ENCODE results near the gene CALML6. TPM values are rescaled to one million over a fixed set of nuclear protein-coding genes. Genes with fewer than 3 reads are reported as not detected.

CALML6 gene
- total and polyA plus RNA-seq, 2 of the 8 experiments (the other 6 are each of a cell fraction or from before 2014, with no cell fraction given) = 0.54 to 1.3 TPM

DNA sequence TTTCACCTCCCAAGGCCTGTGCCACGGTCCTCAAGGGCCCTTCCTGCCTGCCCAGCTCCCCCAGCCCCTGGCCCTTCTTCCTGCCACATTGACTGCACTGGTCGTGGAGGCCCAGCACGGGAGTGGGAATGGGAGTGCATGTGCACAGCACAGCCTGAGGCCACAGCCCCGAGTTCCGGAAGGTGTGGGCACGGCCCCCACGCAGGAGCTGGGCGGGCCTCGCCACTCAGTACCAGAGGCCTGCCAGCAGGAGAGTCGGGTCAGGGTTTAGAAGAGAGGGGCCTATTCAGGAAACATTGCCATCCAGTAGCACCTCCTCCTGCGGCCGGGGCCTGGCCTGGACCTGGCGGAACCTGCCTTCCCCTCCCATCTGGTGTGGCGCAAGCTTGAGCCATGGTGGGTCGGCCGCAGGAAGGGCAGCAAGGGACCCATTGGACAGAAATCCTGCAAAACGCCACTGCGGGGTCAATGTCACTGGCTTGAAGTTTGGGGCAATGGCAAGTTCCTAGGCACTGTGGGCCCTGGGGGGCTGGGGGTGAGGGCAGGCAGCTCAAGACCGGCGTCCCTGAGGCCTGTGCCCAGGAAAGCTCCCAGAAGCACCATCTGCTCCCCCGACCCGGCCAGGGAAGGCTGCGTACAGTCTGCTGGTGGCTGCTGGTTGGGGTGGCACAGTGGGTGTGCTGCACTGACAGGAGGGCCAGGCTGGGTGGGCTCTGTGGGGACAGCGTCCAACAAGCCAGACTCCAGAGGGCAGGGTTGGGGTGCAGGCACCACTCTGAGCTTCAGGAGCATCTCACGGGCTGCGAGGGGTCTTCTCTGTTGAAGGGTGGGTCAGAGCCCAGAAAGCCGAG, 5.8 kb downstream of the CALML6 start:
- Histone ChIP-seq H3K23me2 (ENCODE audit: low read depth, low read length) (peaks cover 4% of the 10 kb centered on the region; the same call in 1 of the 2 replicates), H3K23ac (ENCODE audit: insufficient read length) (no peak overlapping the region), H2BK12ac (ENCODE audit: low read depth, low read length) (peak overlapping the region; percentile 90; the same call in 1 of the 2 replicates), H2BK5ac (ENCODE audit: low read depth, low read length) (peak overlapping the region; percentile 15; the same call in 1 of the 2 replicates), H2AK5ac (ENCODE audit: low read depth, low read length) (peak overlapping the region; percentile 87; the same call in 1 of the 2 replicates), H3K56ac (replicated peaks; ENCODE audit: insufficient read length, low read depth, low read length) (no peak overlapping the region), H4K91ac (replicated peaks; ENCODE audit: insufficient read length, low read length) (peak overlapping the region; percentile 58), H3K4ac (replicated peaks; ENCODE audit: insufficient read length, low read depth, low read length) (peak overlapping the region; percentile 34), H2AFZ (ENCODE audit: low read length) (no peak overlapping the region), H2BK15ac (ENCODE audit: low read length) (peak overlapping the region; percentile 99; the same call in 1 of the 2 replicates), H3K27ac (ENCODE audit: low read depth, low read length) (no peak overlapping the region), H2BK20ac (ENCODE audit: low read length) (0 out of 2 replicates have a peak overlapping the region, but pooled peaks have one; percentile 48), H3K4me2 (ENCODE audit: insufficient read depth in 1 of 2, low read depth in 2 of 2, low read length in 2 of 2) (no peak overlapping the region), H3K9me3 (ENCODE audit: insufficient read depth in 2 of 2, low read depth in 1 of 2, low read length in 1 of 2) (peaks cover 0 to 5% of the 10 kb centered on the region in 2 experiments; a peak in 1 of 4 replicates), H2BK120ac (replicated peaks; ENCODE audit: low read depth, low read length) (no peak overlapping the region), H4K20me1 (replicated peaks in 1 of 2; ENCODE audit: control insufficient read depth in 1 of 2, insufficient read depth in 2 of 2, low read length in 2 of 2) (no peaks in the 10 kb centered on the region), H3K79me1 (ENCODE audit: low read depth, low read length) (no peaks in the 10 kb centered on the region), H4K8ac (ENCODE audit: extremely low read depth, insufficient read depth, low read length) (no peak overlapping the region; the same call in 1 of the 2 replicates), H3K79me2 (ENCODE audit: control insufficient read depth in 1 of 2, insufficient read depth in 2 of 2, low read length in 2 of 2) (no peaks in the 10 kb centered on the region), H3K14ac (ENCODE audit: insufficient read length) (no peak overlapping the region), H3K36me3 (ENCODE audit: control insufficient read depth in 2 of 4, insufficient read depth in 4 of 4, low read length in 3 of 4) (no peaks in the 10 kb centered on the region), H3K4me3 (ENCODE audit: extremely low read depth in 1 of 4, insufficient read depth in 2 of 4, low read depth in 3 of 4, low read length in 4 of 4) (no peak overlapping the region), H3K27me3 (replicated peaks in 1 of 4; ENCODE audit: control insufficient read depth in 3 of 4, extremely low read depth in 1 of 4, insufficient read depth in 3 of 4, low read length in 3 of 4) (peaks cover 0 to 2% (median under 1%) of the 10 kb centered on the region in 4 experiments; a peak in 1 of 7 replicates), H3K18ac (ENCODE audit: extremely low read depth, low read length) (no peak overlapping the region), H4K5ac (ENCODE audit: insufficient read length, low read depth, low read length) (no peak overlapping the region), H3K4me1 (replicated peaks in 1 of 4; ENCODE audit: control insufficient read depth in 3 of 4, insufficient read depth in 4 of 4, low read length in 3 of 4) (peaks cover 0 to 15% (median 10%) of the 10 kb centered on the region in 4 experiments; a peak in 6 of 7 replicates), H3K9ac (replicated peaks in 1 of 4; ENCODE audit: extremely low read depth in 1 of 4, low read depth in 3 of 4, low read length in 3 of 4) (no peak overlapping the region)
- TF ChIP-seq RXRA (IDR thresholded peaks at IDR 0.05; ENCODE audit: insufficient read depth, low read depth, low read length) = no peak
- TF ChIP-seq SP4 (IDR thresholded peaks at IDR 0.05; ENCODE audit: low read length) = no peak
- TF ChIP-seq SUZ12 (IDR thresholded peaks at IDR 0.05; ENCODE audit: low read length) = no peak
- TF ChIP-seq TCF12 (IDR thresholded peaks at IDR 0.05; ENCODE audit: low read depth, low read length) = no peak
- no peak for TF ChIP-seq SAP30 (IDR thresholded peaks at IDR 0.05; ENCODE audit: insufficient read depth, insufficient replicate concordance, low read length)
- no peak for TF ChIP-seq HDAC6 (IDR thresholded peaks at IDR 0.05; ENCODE audit: low read depth, low read length)
- FAIRE-seq (no peak), DNase-seq (ENCODE audit: low read depth in 1 of 2, low spot score in 2 of 2) (no peak)
- ChIA-PET CTCF (ENCODE audit: partially characterized antibody) (interaction anchor here (0.6 to 1.3 kb wide), 5 partner anchors 20 to 310 kb away, joined by 3 to 8 read pairs (median 4); no protein-coding TSS in a partner anchor), POLR2A (ENCODE audit: partially characterized antibody) (interaction anchor here (2.6 kb wide), 1 partner anchor 9 kb away, joined by 14 read pairs; no protein-coding TSS in a partner anchor)
- 88% methylated on average over 27 of the region's 27 CpGs; no CpG with 5 or more reads in 1 of the 2 experiments for WGBS, 2 experiments (ENCODE audit: extremely low coverage in 1 of 2, insufficient coverage in 1 of 2, insufficient read length in 1 of 2, insufficient replicate concordance in 2 of 2, low coverage in 1 of 2, low lambda C conversion rate in 2 of 2, missing lambda C conversion rate in 1 of 2)
